NCI-H345 treated with DMSO at 0.1 percent for 48 hours (cell line): ENCODE results near the gene ZNF442.
"Not testable (repeated sequence)": the region's sequence is repeated elsewhere in the genome, so short reads cannot be mapped to it uniquely, and the experiment has no call there.

Source experiments
- DNase-seq: peaks from one replicate; lab custom pipeline; 2025; ENCODE audit not compliant: unreplicated experiment; lab: John Stamatoyannopoulos, UW

The ZNF442 gene

GRCh38 chr19:12365236-12366162, at the start of gene ZNF442:
Gene ZNF442, minus strand, starts transcription at chr19:12365683. Its CDS starts 2,052 bp downstream, at chr19:12363631.
- peak; percentile 26 for DNase-seq

GRCh38 chr19:12411893-12412292, 46.4 kb upstream of the ZNF442 start:
- no peak for DNase-seq

DNA sequence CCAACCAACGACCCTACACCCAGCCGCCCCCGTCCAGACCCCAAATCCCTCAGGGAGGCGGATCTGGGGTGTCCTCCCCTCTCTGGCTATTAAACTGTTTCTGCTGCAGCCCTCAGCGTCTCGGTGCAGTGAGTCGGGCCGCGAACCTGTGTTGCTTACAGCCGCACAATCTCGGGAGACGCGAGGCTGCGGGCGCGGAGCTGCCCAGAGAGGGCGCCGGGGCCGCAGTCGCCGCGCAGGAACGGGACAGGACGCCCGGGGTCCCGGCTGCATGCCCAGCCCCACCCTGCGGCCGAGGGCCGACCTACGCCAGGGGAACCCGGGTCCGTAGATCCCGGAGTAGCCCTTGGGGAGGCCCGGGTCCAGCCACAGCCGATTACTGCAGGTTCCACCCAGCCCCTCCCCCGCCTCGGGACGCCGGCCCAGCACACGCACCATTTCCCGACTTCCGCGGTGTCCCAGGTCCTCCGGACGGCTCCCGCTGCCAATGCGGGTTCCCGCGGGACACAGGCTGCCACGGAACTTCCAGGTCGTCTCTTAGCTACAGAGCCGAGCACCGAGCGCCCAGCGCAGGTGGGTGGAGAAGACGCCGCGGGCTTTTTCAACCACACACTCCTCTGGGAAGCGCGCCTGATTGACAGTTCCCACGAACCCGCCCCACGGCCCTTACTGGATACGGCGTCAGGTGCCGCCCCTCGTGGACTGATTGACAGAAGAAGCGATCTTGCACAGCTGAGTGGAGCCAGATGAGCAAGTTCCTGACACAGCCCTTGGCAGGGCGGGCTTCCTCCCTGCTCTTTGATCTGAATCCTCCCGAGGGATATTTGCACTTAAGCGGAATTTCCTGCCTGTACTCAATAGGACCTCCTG, 35.4 kb upstream of the ZNF442 start, which contains the start of gene ZNF799:
Gene ZNF799, minus strand, starts transcription at position 639 of the 870 bp plus-strand sequence. Its CDS starts 201 bp downstream, at position 438.
- peak; percentile 52 for DNase-seq

- DNase-seq: not testable (repeated sequence)
Observed at GRCh38 chr19:12399901-12400632, 34.6 kb upstream of the ZNF442 start.

DNA sequence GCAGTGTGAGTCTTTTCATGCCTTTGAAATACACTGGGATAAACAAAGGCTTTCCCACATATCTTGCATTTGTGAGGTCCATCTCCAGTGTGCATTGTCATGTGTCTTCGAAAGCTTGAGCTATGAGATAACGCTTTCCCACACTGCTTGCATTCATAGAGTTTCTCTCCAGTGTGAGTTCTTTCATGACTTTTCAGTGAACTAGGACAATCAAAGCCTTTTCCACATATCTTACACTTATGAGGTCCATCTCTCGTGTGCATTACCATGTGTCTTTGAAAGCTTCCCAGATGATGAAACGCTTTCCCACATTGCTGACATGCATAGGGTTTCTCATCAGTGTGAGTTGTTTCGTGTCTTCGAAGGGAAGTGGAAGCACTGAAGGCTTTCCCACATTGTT, 25.7 kb upstream of the ZNF442 start:
- DNase-seq: not testable (repeated sequence)

- DNase-seq: not testable (repeated sequence)
Observed at GRCh38 chr19:12386365-12386764, 20.9 kb upstream of the ZNF442 start.

GRCh38 chr19:12380444-12380737, 14.9 kb upstream of the ZNF442 start:
- no peak for DNase-seq

- DNase-seq: no peak
Observed at GRCh38 chr19:12379732-12380443, 14.4 kb upstream of the ZNF442 start.

DNA sequence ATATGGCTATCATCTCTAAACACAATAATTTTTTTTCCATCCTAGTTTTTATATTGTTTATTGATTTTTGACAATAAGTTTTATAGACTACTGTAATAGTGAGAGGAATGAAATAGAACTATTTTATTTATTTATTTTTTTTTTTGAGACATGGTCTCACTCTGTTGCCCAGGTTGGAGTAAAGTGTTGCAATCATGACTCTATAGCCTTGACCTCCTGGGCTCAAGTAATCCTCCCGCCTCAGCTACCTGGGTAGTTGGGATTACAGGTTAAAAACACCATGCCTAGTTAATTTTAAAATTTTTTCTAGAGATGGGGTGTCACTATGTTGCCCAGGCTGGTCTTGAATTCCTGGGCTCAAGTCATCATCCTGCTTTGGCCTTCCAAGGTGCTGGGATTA, 8.5 kb upstream of the ZNF442 start:
- no peak for DNase-seq

DNA sequence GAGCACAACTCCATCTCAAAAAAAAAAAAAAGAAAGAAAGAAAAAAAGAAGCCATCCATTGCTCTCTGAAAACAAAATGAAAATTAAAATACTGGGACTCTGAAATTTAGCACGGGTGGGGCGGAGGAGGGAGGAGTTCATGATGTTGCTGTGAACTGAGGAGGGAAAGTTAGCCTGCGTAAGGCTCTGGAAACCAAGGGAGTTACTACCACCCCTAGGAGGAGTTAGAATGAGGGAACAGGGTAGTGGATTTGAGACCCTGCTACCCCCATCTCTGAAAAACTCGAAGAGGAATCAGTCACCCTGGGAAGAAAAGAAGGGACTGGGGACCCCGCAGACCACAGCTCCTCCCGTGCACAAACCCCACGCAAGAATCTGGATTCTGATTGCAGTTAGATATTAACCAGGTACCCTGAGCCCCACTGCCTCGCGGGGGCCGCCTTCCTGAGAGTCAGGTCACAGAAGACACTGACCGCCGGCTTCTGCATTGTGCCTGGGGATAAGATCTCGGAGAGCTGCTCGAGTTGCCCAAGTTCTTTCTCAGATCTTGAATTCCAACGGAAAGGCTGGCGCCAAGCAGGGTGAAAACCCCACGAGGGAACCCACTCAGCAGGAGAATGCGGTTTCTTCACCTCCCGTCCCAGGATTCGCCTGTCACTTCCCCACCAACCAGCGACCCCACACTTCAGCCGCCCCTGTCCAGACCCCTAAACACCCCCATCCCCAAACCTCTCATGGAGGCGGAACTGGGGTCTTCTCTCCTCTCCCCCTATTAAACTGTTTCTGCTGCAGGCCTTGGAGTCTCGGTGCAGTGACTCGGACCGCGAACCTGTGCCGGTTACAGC, 870 bp downstream of the ZNF442 start:
- no peak for DNase-seq

DNA sequence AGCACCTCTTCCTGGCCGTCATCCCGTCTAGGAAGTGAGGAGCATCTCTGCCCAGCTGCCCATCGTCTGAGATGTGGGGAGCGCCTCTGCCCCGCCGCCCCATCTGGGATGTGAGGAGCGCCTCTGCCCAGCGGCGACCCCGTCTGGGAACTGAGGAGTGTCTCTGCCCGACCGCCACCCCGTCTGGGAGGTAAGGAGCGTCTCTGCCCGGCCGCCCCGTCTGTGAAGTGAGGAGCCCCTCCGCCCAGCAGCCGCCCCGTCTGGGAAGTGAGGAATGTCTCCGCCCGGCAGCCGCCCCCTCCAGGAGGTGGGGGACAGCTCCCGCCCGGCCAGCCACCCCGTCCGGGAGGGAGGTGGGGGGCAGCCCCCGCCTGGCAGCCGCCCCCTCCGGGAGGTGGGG, 3.2 kb downstream of the ZNF442 start:
- not testable (repeated sequence) for DNase-seq

- DNase-seq: no peak
Observed at GRCh38 chr19:12353375-12353774, 12.1 kb downstream of the ZNF442 start.

DNA sequence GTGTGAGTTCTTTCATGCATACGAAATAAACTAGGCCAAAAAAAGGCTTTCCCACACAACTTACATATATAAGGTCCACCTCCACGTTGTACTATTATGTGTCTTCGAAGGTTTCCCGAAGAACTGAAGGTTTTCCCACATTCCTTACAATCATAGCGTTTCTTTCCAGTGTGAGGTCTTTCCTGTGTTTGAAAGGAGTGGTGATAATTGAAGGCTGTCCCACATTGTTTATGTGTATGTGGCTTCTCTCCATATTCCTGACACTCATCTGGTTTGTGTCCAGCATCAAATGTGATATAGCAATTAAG, 14.6 kb downstream of the ZNF442 start:
- DNase-seq: no peak

DNA sequence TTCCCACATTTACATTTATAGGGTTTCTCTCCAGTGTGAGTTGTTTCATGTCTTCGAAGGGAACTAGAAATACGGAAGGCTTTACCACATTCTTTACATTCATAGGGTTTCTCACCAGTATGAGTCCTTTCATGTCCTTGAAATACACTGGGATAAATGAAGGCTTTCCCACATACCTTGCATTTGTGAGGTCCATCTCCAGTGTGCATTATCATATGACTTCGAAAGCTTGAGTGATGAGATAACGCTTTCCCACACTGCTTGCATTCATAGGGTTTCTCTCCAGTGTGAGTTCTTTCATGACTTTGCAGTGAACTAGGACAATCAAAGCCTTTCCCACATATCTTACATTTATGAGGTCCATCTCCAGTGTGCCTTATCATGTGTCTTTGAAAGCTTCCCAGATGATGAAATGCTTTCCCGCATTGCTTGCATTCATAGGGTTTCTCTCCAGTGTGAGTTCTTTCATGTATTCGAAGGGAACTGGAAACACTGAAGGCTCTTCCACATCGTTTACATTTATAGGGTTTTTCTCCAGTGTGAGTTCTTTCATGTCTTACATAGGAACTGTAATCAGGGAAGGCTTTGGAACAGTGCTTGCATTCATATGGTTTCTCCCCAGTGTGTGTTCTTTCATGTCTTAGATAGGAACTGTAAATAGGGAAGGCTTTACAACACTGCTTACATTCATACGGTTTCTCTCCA, 15.1 kb downstream of the ZNF442 start:
- DNase-seq: no peak

DNA sequence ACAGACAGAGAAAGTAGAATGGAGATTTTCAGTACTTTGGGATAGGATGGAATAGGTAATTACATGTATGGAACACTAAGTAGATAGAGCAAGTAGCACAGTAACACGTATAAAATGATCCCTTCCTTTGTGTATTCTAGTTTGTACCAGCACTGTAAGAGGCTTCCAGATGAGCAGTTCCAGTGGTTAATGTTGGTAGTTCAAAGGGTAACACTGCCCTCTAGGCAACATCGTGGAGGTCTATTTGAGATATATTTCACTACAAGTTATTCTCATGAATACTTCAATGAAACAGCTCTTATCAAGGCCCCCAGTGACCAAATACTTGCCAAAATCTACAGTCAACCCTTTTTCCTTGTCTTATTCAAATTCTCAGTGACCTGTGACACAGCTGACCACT, 18.6 kb downstream of the ZNF442 start:
- no peak for DNase-seq

- DNase-seq: no peak
Observed at GRCh38 chr19:12345197-12345596, 20.3 kb downstream of the ZNF442 start.

GRCh38 chr19:12333162-12334159, 32.0 kb downstream of the ZNF442 start, which contains the start of gene ZNF563:
Gene ZNF563, minus strand, starts transcription at chr19:12333633. Its CDS starts 151 bp downstream, at chr19:12333482.
- DNase-seq: peak; percentile 35
